HFFc6 (cell line): Measurements from ENCODE around the gene DUSP1. TPM values are rescaled to one million over a fixed set of nuclear protein-coding genes. Genes with fewer than 3 reads are reported as not detected.
"Not testable (repeated sequence)": the region's sequence is repeated elsewhere in the genome, so short reads cannot be mapped to it uniquely, and the experiment has no call there.

Experiments used
- DNase-seq: peaks from one replicate; pipeline ENCODE4 v3.0.0-alpha.2; 2018
- H3K27ac Mint-ChIP-seq: 2 replicates; pipeline ENCODE4 v1.8.0; 2020; ENCODE audit warnings: mild to moderate bottlenecking, mixed read lengths
- H3K27me3 Mint-ChIP-seq: 2 replicates; pipeline ENCODE4 v1.8.0; 2021; ENCODE audit warnings: mild to moderate bottlenecking, moderate library complexity, mixed read lengths; ENCODE audit not compliant: insufficient read depth
- H3K36me3 Mint-ChIP-seq: 2 replicates; pipeline ENCODE4 v1.8.0; 2021; ENCODE audit warnings: low read depth, mixed read lengths
- H3K4me1 Mint-ChIP-seq: 2 replicates; pipeline ENCODE4 v1.8.0; 2020; ENCODE audit warnings: low read depth, mixed read lengths
- H3K4me3 Mint-ChIP-seq: 2 replicates; pipeline ENCODE4 v1.8.0; 2020; ENCODE audit warnings: mild to moderate bottlenecking, moderate library complexity, mixed read lengths
- H3K9me3 Mint-ChIP-seq: 2 replicates; pipeline ENCODE4 v1.8.0; 2020; ENCODE audit warnings: mild to moderate bottlenecking, mixed read lengths
- CTCF ChIP-seq: fragments of 200-600 bp; sonication (generic); IDR thresholded peaks from 2 replicates; pipeline ENCODE4 v1.5.0; 2021; ENCODE audit warnings: antibody characterized with exemption, mild to moderate bottlenecking
- total RNA-seq, 6 experiments: library from RNA; stranded (reverse); fragmentation: NEBNext Ultra II Directional; extraction: Animal tissue kit (Norgen Biotek cat#: 25700); gene quantifications; 2 replicates in 1 of 6; 3 replicates in 5 of 6; pipeline ENCODE4 v1.2.3, GENCODE V29; 2021

DUSP1 gene
- total RNA-seq, 6 experiments from 2014 or later: 213 to 319 (median 307) TPM

- DNase-seq: peak; percentile 83
- H3K36me3 Mint-ChIP-seq: no peaks in the 10 kb centered on the region
- peaks cover 30% of the 10 kb centered on the region for H3K4me1 Mint-ChIP-seq
- no peaks in the 10 kb centered on the region for H3K9me3 Mint-ChIP-seq
- TF ChIP-seq CTCF: no peak
- H3K27ac Mint-ChIP-seq: peak overlapping the region; percentile 74
- peak overlapping the region; percentile 78 for H3K4me3 Mint-ChIP-seq
- H3K27me3 Mint-ChIP-seq: no peaks in the 10 kb centered on the region; the same call in none of the 2 replicates
Measured at GRCh38 chr5:172816925-172817562, 46.0 kb upstream of the DUSP1 start.

- peaks cover 24% of the 10 kb centered on the region for H3K4me1 Mint-ChIP-seq
- no peak for TF ChIP-seq CTCF
- no peak overlapping the region for H3K4me3 Mint-ChIP-seq
- H3K27me3 Mint-ChIP-seq: no peaks in the 10 kb centered on the region; the same call in none of the 2 replicates
- H3K27ac Mint-ChIP-seq: no peak overlapping the region
- no peaks in the 10 kb centered on the region for H3K9me3 Mint-ChIP-seq
- no peaks in the 10 kb centered on the region for H3K36me3 Mint-ChIP-seq
- DNase-seq: no peak
Measured at GRCh38 chr5:172815631-172816030, 44.6 kb upstream of the DUSP1 start.

GRCh38 chr5:172810996-172811395 lies 40.0 kb upstream of the DUSP1 start:
- not testable (repeated sequence) for H3K27me3 Mint-ChIP-seq, H3K36me3 Mint-ChIP-seq, DNase-seq, H3K4me3 Mint-ChIP-seq, H3K9me3 Mint-ChIP-seq, H3K27ac Mint-ChIP-seq
- peaks cover 21% of the 10 kb centered on the region for H3K4me1 Mint-ChIP-seq

GRCh38 chr5:172809774-172810173 lies 38.8 kb upstream of the DUSP1 start:
- no peak for DNase-seq
- Mint-ChIP-seq H3K4me1 (peaks cover 18% of the 10 kb centered on the region), H3K4me3 (no peak overlapping the region), H3K27me3 (no peaks in the 10 kb centered on the region; the same call in 1 of the 2 replicates), H3K27ac (no peak overlapping the region), H3K9me3 (peaks cover 7% of the 10 kb centered on the region; the same call in 1 of the 2 replicates), H3K36me3 (peaks cover 5% of the 10 kb centered on the region)
- no peak for TF ChIP-seq CTCF

GRCh38 chr5:172807766-172808311 lies 36.8 kb upstream of the DUSP1 start:
- Mint-ChIP-seq H3K9me3 (peaks cover 7% of the 10 kb centered on the region; the same call in 1 of the 2 replicates), H3K4me3 (peak overlapping the region; percentile 61; the same call in 1 of the 2 replicates)
- no peak for TF ChIP-seq CTCF

More at GRCh38 chr5:172807766-172808311, 36.8 kb upstream of the DUSP1 start:
- peak overlapping the region; percentile 93 for H3K27ac Mint-ChIP-seq
- DNase-seq: no peak
- H3K36me3 Mint-ChIP-seq: peaks cover 5% of the 10 kb centered on the region
- H3K27me3 Mint-ChIP-seq: no peaks in the 10 kb centered on the region; the same call in 1 of the 2 replicates
- H3K4me1 Mint-ChIP-seq: peaks cover 27% of the 10 kb centered on the region
